Ammon's horn (tissue), 1 donor: Measurements from ENCODE around the gene CEACAM5.
"Not testable (repeated sequence)": the region's sequence is repeated elsewhere in the genome, so short reads cannot be mapped to it uniquely, and the experiment has no call there.

Experiments used
- DNase-seq: peaks from one replicate; pipeline ENCODE4 v3.0.0-alpha.2; 2016; ENCODE audit warnings: low spot score

Gene CEACAM5

DNA sequence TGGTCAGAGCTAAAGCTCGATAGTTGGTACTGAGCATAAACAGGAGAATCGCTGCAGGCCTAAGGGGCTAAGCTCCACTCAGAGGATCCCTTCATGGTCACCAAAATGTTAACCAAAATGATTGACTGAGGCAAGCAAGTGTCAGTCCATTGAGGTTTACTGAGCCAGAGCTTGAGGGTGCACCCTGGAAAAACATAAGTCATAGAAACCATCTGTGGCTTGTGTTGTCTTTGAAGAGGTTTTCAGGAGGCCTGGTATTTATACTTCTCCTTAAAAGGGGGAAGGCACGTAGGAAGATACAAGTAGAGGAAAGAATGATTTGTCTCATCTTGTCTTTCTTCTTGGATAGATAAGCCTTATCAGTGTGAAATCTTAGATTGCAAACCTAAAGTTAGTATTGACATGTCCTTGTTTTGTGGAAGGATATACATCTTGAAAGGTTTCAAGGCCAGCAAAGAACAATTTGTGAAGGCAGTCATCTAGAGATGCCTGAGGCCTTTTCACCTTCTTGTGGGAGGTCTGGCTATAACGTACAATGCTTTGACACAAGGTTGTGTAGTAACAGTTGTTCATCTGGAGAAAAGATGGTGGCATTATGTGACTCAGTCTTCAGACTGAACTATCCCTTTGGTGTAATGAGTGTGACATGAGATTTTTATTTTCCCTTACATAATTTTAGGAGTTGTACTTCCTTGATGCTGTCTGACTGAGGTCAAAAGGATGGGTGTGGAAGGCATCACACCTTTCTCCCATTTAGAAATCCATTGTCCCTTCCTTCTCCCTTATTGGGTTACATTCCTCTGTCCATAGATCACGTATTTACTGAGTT is 32.2 kb downstream of the CEACAM5 start:
- no peak for DNase-seq

GRCh38 chr19:41741244-41741554 is 32.8 kb downstream of the CEACAM5 start:
- DNase-seq = no peak

DNA sequence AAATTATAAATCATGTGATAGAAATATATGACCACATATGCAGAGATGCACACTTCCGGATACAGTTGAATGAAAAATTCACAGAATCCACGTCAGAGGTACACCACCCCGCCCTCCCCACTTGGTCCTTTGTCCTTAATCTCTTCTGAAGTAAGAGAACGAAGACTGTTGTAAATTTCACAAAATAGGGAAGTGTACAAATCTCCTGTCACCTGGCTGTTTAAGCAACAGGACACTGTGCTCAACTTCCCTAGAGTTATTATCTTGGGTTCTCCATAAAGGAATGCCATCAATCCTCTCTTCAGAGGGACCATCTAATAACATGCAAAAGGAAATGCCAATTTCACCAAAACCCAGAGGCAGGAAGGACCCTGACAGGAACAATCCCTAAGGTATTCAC is 36.4 kb downstream of the CEACAM5 start:
- no peak for DNase-seq

DNA sequence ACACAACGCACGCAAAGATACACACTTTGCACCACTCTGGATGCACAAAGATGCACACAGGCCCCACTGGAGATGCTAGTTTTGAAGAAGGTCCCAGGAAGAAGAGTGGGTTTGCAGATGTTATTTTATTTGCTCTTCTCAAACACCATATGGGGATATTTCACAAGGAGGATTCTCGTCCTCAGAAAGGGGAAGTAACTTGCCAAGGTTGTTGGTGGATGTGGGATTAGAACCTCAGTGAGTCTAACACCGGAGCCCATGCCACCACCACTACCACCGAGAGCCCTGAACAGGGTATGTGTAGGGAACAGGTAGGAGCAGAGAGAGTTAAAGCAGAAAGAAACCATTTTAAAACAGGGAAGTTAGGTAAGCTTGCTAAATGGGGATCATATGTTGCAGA is 37.3 kb downstream of the CEACAM5 start:
- DNase-seq = no peak

GRCh38 chr19:41746593-41747227 is 38.3 kb downstream of the CEACAM5 start:
- peak; percentile 55 for DNase-seq

- DNase-seq = no peak
These were observed 39.6 kb downstream of the CEACAM5 start for GRCh38 chr19:41748012-41748411.

DNA sequence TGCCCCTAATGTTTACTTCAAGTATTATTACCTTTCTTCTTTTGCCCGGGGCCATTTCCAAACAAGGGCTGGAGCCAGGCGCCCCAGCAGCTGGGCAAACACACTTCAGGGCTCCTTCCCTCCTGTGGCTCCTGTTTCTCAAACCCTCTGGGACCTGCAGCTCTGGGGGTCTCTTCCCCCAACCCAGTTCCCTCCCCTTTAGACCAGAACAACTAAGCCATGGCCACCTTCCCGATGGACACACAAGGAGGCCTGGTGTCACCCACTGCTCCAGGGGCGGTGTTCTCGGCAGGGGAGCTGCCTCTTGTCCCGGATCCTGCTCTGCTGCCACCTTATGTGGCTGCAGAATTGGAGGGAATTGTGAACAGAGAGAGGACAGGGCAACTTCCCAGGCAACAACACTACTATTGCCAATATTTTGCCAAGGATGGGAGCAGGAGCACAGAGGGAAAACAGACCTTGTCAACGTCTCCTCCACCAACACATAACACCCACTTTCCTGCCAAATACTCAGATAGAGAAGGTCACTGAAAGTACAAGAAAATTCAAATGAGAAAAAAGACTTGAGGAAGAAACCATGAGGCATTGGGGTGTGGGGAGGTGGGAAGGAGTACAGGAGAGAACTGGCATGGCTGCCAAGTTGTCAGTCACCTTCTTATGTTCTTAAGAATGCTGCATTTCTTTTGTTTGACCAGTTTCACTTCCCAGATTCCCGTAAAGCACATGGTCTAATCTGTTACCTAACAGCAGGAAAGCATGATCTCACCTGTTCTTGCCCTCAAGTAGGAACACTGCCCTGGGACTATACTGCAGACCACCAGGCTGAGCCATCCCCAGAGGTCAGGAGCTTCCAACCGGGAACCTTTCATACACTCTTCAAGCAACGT is 42.1 kb downstream of the CEACAM5 start:
- DNase-seq = not testable (repeated sequence)

GRCh38 chr19:41753159-41753558 is 44.7 kb downstream of the CEACAM5 start:
- peak; percentile 8 for DNase-seq

DNA sequence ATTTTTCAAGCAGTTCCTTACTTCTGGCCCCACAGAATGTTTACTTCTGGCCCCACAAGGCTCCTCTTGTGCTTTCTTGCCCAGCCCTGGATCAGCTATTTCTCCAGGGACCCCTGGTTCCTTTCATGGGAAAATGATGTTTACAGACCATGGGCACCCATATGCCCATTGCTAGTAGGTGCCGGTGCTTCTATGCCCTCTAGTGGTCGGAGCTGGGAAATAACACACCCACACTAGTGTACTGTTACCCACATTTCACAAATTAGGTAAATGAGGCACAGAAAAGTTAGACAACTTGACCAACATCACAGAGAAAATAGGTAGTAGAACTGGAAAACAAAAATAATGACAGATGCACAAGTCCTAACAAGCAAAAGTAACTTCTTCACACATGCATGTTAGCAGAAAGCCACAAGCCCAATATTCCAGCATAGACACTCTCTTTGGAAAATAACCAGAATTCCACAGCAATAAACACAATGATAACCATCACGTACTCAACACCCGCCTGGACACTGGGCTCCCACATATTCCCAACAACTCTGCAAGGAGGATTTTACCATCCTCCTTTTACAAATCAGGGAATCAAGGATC is 45.6 kb downstream of the CEACAM5 start:
- DNase-seq = peak; percentile 26

DNA sequence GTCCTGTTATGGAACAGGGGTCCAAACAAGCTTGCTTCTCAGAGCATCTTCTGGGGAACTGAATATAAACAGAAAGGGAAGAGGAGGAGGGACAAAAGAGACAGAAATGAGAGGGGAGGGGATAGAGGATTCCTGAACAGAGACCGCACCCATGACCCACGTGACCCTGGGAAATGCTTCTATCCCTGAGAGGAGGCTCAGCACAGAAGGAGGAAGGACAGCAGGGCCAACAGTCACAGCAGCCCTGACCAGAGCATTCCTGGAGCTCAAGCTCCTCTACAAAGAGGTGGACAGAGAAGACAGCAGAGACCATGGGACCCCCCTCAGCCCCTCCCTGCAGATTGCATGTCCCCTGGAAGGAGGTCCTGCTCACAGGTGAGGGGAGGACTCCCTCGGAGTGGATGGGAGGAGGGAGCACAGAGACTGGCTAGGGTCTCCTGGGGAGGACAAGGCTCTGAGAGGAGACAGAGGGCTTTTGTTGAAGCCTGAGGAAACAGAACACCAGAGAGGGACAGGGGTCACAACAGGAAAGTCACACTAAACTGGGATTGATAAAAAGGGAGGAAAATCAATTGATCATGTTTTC is 47.0 kb downstream of the CEACAM5 start, which contains the start of gene CEACAM6:
Gene CEACAM6, plus strand, starts transcription at position 203 of the 586 bp plus-strand sequence. Its CDS starts 109 bp downstream, at position 312.
- no peak for DNase-seq

GRCh38 chr19:41758846-41759245 is 50.4 kb downstream of the CEACAM5 start:
- no peak for DNase-seq

DNA sequence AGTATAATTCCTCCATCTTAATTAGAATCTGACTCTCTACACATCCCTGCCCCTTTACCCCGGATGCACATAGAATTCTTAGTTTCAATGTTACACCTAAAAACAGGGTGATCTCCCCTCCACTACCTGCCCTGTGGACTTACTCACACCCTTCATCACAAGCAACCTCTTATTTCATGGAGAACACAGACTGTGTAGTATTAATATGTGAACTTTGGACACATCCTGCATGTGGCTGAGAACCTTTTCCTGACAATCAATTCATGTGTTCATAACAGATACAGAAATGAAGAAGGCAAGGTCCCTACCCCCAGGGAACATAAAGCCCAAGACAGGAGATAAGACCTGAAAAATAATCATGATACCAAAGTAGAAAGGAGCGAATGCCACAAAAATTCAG is 58.7 kb downstream of the CEACAM5 start:
- DNase-seq = no peak

DNA sequence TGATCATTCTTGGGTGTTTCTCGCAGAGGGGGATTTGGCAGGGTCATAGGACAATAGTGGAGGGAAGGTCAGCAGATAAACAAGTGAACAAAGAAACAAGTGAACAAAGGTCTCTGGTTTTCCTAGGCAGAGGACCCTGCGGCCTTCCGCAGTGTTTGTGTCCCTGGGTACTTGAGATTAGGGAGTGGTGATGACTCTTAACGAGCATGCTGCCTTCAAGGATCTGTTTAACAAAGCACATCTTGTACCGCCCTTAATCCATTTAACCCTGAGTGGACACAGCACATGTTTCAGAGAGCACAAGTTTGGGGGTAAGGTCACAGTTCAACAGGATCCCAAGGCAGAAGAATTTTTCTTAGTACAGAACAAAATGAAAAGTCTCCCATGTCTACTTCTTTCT is 59.7 kb downstream of the CEACAM5 start:
- not testable (repeated sequence) for DNase-seq

DNA sequence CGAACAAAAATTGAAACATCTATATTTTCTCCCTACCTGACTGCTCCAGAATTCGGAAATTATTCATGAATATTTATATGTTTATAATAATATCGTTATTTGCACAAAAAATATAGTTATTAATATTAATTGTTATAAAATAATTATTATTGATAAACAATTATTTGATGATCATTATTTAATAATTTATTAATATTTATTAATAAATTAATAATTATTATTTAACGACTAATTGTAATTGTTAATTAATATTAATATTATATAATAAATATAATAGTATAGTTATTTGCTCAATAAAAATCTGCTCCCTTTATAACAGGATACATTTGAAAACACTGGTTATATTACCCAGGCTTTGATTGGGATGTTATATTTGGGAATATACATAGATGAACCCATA is 61.2 kb downstream of the CEACAM5 start:
- no peak for DNase-seq

DNA sequence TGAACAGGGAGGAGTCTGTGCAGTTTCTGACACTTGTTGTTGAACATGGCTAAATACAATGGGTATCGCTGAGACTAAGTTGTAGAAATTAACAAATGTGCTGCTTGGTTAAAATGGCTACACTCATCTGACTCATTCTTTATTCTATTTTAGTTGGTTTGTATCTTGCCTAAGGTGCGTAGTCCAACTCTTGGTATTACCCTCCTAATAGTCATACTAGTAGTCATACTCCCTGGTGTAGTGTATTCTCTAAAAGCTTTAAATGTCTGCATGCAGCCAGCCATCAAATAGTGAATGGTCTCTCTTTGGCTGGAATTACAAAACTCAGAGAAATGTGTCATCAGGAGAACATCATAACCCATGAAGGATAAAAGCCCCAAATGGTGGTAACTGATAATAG is 63.0 kb downstream of the CEACAM5 start:
- no peak for DNase-seq

DNA sequence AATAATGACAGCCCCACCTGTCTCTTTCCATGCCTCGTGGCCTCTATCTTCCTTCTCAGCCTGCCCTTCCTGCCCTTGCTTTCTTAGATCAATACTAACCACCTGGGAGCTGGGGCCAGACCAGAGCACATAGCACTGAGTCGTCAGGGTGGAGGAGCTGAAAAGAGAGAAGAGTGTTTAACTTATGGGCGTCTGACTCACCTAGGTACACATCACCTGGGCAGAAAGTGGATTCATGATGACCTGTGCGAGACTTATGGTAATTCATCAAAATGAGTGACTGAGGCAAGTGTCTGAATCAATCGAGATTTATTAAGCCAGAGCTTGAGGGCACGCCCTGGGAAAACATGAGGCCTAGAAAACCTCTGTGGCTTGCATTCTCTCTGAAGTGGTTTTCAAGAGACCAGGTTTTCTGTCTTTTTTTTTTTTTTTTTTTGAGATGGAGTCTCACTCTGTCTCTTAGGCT is 66.1 kb downstream of the CEACAM5 start:
- DNase-seq = no peak

GRCh38 chr19:41776700-41777099 is 68.3 kb downstream of the CEACAM5 start:
- DNase-seq = no peak
